K562 (cell line): ENCODE data around the gene SCN1B. TPM values are rescaled to one million over a fixed set of nuclear protein-coding genes. Genes with fewer than 3 reads are reported as not detected.

Source experiments
- ATAC-seq: fragments of 200-7000 bp; cut with Tn5 transposase; 3 replicates; pipeline ENCODE4 v1.9.1; 2020; ENCODE audit warnings: moderate library complexity
- BruUV-seq: library from RNA; stranded (reverse); fragments of 400-500 nt; replicated peaks from 2 replicates; lab custom pipeline; 2021; lab: Mats Ljungman, UMichigan
- CTCF ChIA-PET: fragments of 300-600 bp; formaldehyde crosslinking; extraction: SDS; loops from one replicate; lab custom pipeline; 2021; ENCODE audit warnings: low intra/inter-chr PET ratio; lab: Yijun Ruan, JAX
- POLR2A ChIA-PET: fragments of 300-600, 350-650 bp; sonication (Branson Sonifier 250); formaldehyde crosslinking; extraction: SDS; loops from one replicate; lab custom pipeline; 2021; ENCODE audit warnings: antibody characterized with exemption, inconsistent platforms; lab: Yijun Ruan, JAX
- DNase-seq, 4 experiments: peaks; one replicate each; pipeline versions ENCODE4 v3.0.0 to v3.0.0-alpha.2; 2011 to 2018; ENCODE audit warnings: low spot score in 3 of 4, mixed read lengths in 3 of 4; ENCODE audit errors: extremely low read depth in 1 of 4
- FAIRE-seq: peaks from 2 replicates; lab custom pipeline; 2011; peaks lifted over from hg19 to GRCh38; lab: Jason Lieb, UNC
- H2AFZ ChIP-seq: 2 replicates; pipeline ENCODE4 v1.6.0; 2011; ENCODE audit warnings: low read depth, low read length, control low read depth, inconsistent platforms
- H3K27ac ChIP-seq: fragments of 200-600 bp; 3 replicates; pipeline ENCODE4 v1.8.0; 2011; ENCODE audit warnings: low read depth, mild to moderate bottlenecking, control low read depth, inconsistent platforms, low read length, moderate library complexity, mixed read lengths; ENCODE audit errors: extremely low read depth
- H3K27me3 ChIP-seq, 2 experiments: fragments of 300-600 bp in 1 of 2; 2 replicates in 1 of 2; 3 replicates in 1 of 2; pipeline versions ENCODE4 v1.6.0 to v1.8.0; 2011; ENCODE audit warnings: inconsistent platforms in 2 of 2, low read length in 2 of 2, mild to moderate bottlenecking in 1 of 2, mixed read lengths in 1 of 2, moderate library complexity in 1 of 2; ENCODE audit not compliant: control insufficient read depth in 2 of 2, insufficient read depth in 2 of 2
- H3K36me3 ChIP-seq: fragments of 300-600 bp; 3 replicates; pipeline ENCODE4 v1.8.0; 2011; ENCODE audit warnings: mild to moderate bottlenecking, low read length, inconsistent platforms; ENCODE audit not compliant: control insufficient read depth, insufficient read depth
- H3K4me1 ChIP-seq, 2 experiments: fragments of 200-600 bp in 1 of 2; replicated peaks in 1 of 2; 2 replicates in 1 of 2; 3 replicates in 1 of 2; pipeline versions ENCODE4 v1.5.1 to v1.8.0; 2011; ENCODE audit warnings: inconsistent platforms in 2 of 2, low read length in 2 of 2, mild to moderate bottlenecking in 1 of 2, mixed read lengths in 1 of 2, moderate library complexity in 1 of 2; ENCODE audit not compliant: control insufficient read depth in 2 of 2, insufficient read depth in 2 of 2
- H3K4me2 ChIP-seq: 2 replicates; pipeline ENCODE4 v1.6.1; 2011; ENCODE audit warnings: low read length, control low read depth, inconsistent platforms, mixed read lengths; ENCODE audit not compliant: insufficient read depth
- H3K4me3 ChIP-seq: fragments of 200-600 bp; sonication (generic), shearing (Covaris generic); 2 replicates; pipeline ENCODE4 v1.5.1; 2016; ENCODE audit warnings: control low read depth, inconsistent platforms
- H3K79me2 ChIP-seq: fragments of 200-600 bp; 3 replicates; pipeline ENCODE4 v1.8.0; 2011; ENCODE audit warnings: low read length, inconsistent platforms; ENCODE audit not compliant: control insufficient read depth, insufficient read depth
- H3K9ac ChIP-seq, 2 experiments: 2 replicates each; pipeline versions ENCODE4 v1.6.0 to v1.6.1; 2011; ENCODE audit warnings: low read depth in 2 of 2, low read length in 2 of 2, control low read depth in 1 of 2, inconsistent platforms in 1 of 2, mild to moderate bottlenecking in 1 of 2, mixed read lengths in 1 of 2; ENCODE audit not compliant: insufficient read depth in 1 of 2
- H3K9me1 ChIP-seq: one replicate; pipeline ENCODE4 v1.6.0; 2011; ENCODE audit warnings: inconsistent platforms, mild to moderate bottlenecking, low read length, moderate library complexity; ENCODE audit not compliant: control insufficient read depth, insufficient read depth
- H3K9me3 ChIP-seq: replicated peaks from 2 replicates; pipeline ENCODE4 v1.5.1; 2011; ENCODE audit warnings: low read depth, low read length, inconsistent platforms; ENCODE audit not compliant: control insufficient read depth, insufficient read depth
- H4K20me1 ChIP-seq: replicated peaks from 2 replicates; pipeline ENCODE4 v1.6.1; 2011; ENCODE audit warnings: low read length, inconsistent platforms, mixed read lengths; ENCODE audit not compliant: control insufficient read depth, insufficient read depth
- BRD9 ChIP-seq: fragments of 450-650 bp; IDR thresholded peaks from 2 replicates; pipeline ENCODE4 v1.6.1; 2018; ENCODE audit warnings: low read depth; ENCODE audit not compliant: partially characterized antibody
- CEBPB ChIP-seq: fragments of 450-650 bp; IDR thresholded peaks from 2 replicates; pipeline ENCODE4 v1.6.1; 2016; ENCODE audit warnings: missing genetic modification characterization, missing compliant biosample characterization
- HIVEP1 ChIP-seq: fragments of 250-450 bp; sonication (Bioruptor Pico); IDR thresholded peaks from 2 replicates; pipeline ENCODE4 v1.4.0; 2020; ENCODE audit warnings: mild to moderate bottlenecking
- IFI16 ChIP-seq: fragments of 250-450 bp; sonication (Bioruptor Pico); IDR thresholded peaks from 2 replicates; pipeline ENCODE4 v2.1.2; 2022; ENCODE audit warnings: mild to moderate bottlenecking, inconsistent platforms
- PCBP2 ChIP-seq: fragments of 200-400 bp; formaldehyde crosslinking; IDR thresholded peaks from 2 replicates; pipeline ENCODE4 v1.6.1; 2018; ENCODE audit warnings: low read length, low read depth, mild to moderate bottlenecking, moderate library complexity; ENCODE audit not compliant: poor library complexity, severe bottlenecking
- POLR3A ChIP-seq: IDR thresholded peaks from 2 replicates; pipeline ENCODE4 v1.6.1; 2011; ENCODE audit warnings: borderline replicate concordance, mild to moderate bottlenecking, moderate library complexity; ENCODE audit not compliant: insufficient read length, insufficient read depth; ENCODE audit errors: extremely low read depth
- PRMT5 ChIP-seq: sonication (generic); formaldehyde crosslinking; IDR thresholded peaks from 2 replicates; pipeline ENCODE4 v1.5.0; 2020; ENCODE audit warnings: missing genetic modification reagents
- RBFOX2 ChIP-seq: fragments of 200-400 bp; formaldehyde crosslinking; IDR thresholded peaks from 2 replicates; pipeline ENCODE4 v1.6.1; 2017; ENCODE audit warnings: low read depth, mild to moderate bottlenecking, low read length, moderate library complexity
- RBM22 ChIP-seq: fragments of 200-400 bp; formaldehyde crosslinking; IDR thresholded peaks from 2 replicates; pipeline ENCODE4 v1.6.1; 2018; ENCODE audit warnings: low read length, low read depth; ENCODE audit not compliant: poor library complexity, severe bottlenecking
- TRIM24 ChIP-seq, 2 experiments: fragments of 450-650 bp; IDR thresholded peaks; 2 replicates each; pipeline ENCODE4 v1.6.1; 2016
- ZNF311 ChIP-seq: fragments of 250-450 bp; sonication (Bioruptor Pico); IDR thresholded peaks from 2 replicates; pipeline ENCODE4 v1.4.0; 2020; ENCODE audit warnings: mild to moderate bottlenecking, moderate library complexity
- ZNF444 ChIP-seq: fragments of 250-450 bp; sonication (Bioruptor Pico); IDR thresholded peaks from 2 replicates; pipeline ENCODE4 v1.4.0; 2020; ENCODE audit warnings: mild to moderate bottlenecking, moderate library complexity
- ZNF551 ChIP-seq: fragments of 250-450 bp; sonication (Bioruptor Pico); IDR thresholded peaks from 2 replicates; pipeline ENCODE4 v1.5.0; 2021; ENCODE audit warnings: mild to moderate bottlenecking, moderate library complexity
- ZNF644 ChIP-seq: fragments of 200-800 bp; sonication (Bioruptor generic); IDR thresholded peaks from 2 replicates; pipeline ENCODE4 v1.6.1; 2016; ENCODE audit warnings: low read depth, missing genetic modification characterization, missing compliant biosample characterization
- ZNF717 ChIP-seq: fragments of 250-450 bp; sonication (Bioruptor Pico); IDR thresholded peaks from 2 replicates; pipeline ENCODE4 v1.5.0; 2021
- ZNF780A ChIP-seq: fragments of 250-450 bp; sonication (Bioruptor Pico); IDR thresholded peaks from 2 replicates; pipeline ENCODE4 v1.5.0; 2021; ENCODE audit warnings: mild to moderate bottlenecking
- WGBS: fragments of 100-300 bp; shearing (Covaris generic); methylation state at CpG from one replicate; pipeline ENCODE4 v1.1.6; 2016; ENCODE audit warnings: low coverage, mixed read lengths; ENCODE audit not compliant: insufficient coverage; ENCODE audit errors: missing lambda C conversion rate; 5-methylcytosine and 5-hydroxymethylcytosine counted together
- in situ Hi-C: fragments of 300-500 bp; cut with MboI; formaldehyde crosslinking; loops from 4 replicates; pipeline ENCODE4 v1.15.0; 2018; ENCODE audit warnings: inconsistent platforms, mixed read lengths
- intact Hi-C: fragments of 100-400 bp; cut with micrococcal nuclease; formaldehyde crosslinking; loops from 2 replicates; pipeline ENCODE4 v1.14.2; 2022
- polyA plus RNA-seq, 8 experiments: library from polyadenylated mRNA; depleted of rRNA in 4 of 8; stranded (reverse) in 5 of 8; unstranded in 3 of 8; fragments of >200 nt; fragmentation: Nextera tagmentation in 2 of 8; fragmentation: Illumina TruSeq in 1 of 8; extraction: Ambion mirVana in 2 of 8; extraction: Trizol in 1 of 8; gene quantifications; 2 replicates each; pipeline versions ENCODE4 v1.2.1 to v1.2.3, GENCODE V29; 2011 to 2014; ENCODE audit warnings: inconsistent platforms in 1 of 8, missing spikeins in 1 of 8
- total RNA-seq, 7 experiments: library from RNA; depleted of rRNA in 6 of 7; stranded (reverse); fragments of >200 nt in 6 of 7; fragmentation: Illumina TruSeq in 2 of 7; extraction: Trizol in 2 of 7; gene quantifications; 2 replicates each; pipeline versions ENCODE4 v1.2.1 to v1.2.3, GENCODE V29; 2011 to 2021; ENCODE audit warnings: low replicate concordance in 1 of 7
- TF ChIP-seq, protein P1 (sequence below): fragments of 250-450 bp; sonication (Bioruptor Pico); IDR thresholded peaks from 2 replicates; pipeline ENCODE4 v1.8.0; 2021; ENCODE audit warnings: moderate library complexity, mild to moderate bottlenecking, inconsistent platforms
- TF ChIP-seq, protein P2 (sequence below): fragments of 450-650 bp; formaldehyde crosslinking; IDR thresholded peaks from 2 replicates; pipeline ENCODE4 v1.4.0; 2020; ENCODE audit warnings: mild to moderate bottlenecking, moderate library complexity
- TF ChIP-seq, protein P3 (sequence below): fragments of 450-650 bp; IDR thresholded peaks from 2 replicates; pipeline ENCODE4 v1.6.1; 2016; ENCODE audit warnings: borderline replicate concordance

SCN1B gene
- total and polyA plus RNA-seq, 9 of the 15 experiments (the other 6 are each of a cell fraction or from before 2014, with no cell fraction given): 0.03 to 2.5 (median 0.91) TPM

GRCh38 chr19:35004517-35005255 is 25.6 kb upstream of the SCN1B start:
- Histone ChIP-seq H3K9me1 (no peaks in the 10 kb centered on the region), H3K4me2 (no peak overlapping the region), H3K79me2 (peaks cover 68% of the 10 kb centered on the region), H3K4me1 (peaks cover 19 to 45% of the 10 kb centered on the region in 2 experiments), H3K36me3 (peaks cover 58% of the 10 kb centered on the region; the same call in 2 of the 3 replicates), H2AFZ (no peak overlapping the region), H4K20me1 (peaks cover 6% of the 10 kb centered on the region), H3K27ac (no peak overlapping the region), H3K4me3 (no peak overlapping the region), H3K9ac (peak overlapping the region in 1 of 2 experiments; percentile 61; a peak in 2 of 4 replicates), H3K9me3 (no peaks in the 10 kb centered on the region), H3K27me3 (no peaks in the 10 kb centered on the region)
- ChIA-PET CTCF (no interaction called here), POLR2A (no interaction called here)
- TF ChIP-seq IFI16 (CRISPR knock-in tag): no peak
- TF ChIP-seq ZNF444 (CRISPR knock-in tag): no peak
- TF ChIP-seq HIVEP1 (CRISPR knock-in tag): no peak
- TF ChIP-seq ZNF780A (CRISPR knock-in tag): no peak
- TF ChIP-seq BRD9: no peak
- TF ChIP-seq, protein P1, sequence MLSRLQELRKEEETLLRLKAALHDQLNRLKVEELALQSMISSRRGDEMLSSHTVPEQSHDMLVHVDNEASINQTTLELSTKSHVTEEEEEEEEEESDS (CRISPR knock-in tag): no peak
- TF ChIP-seq CEBPB (tag): no peak
- TF ChIP-seq TRIM24 (IDR thresholded peaks at IDR 0.05): no peak
- TF ChIP-seq RBM22: no peak
- TF ChIP-seq ZNF311 (CRISPR knock-in tag): no peak
- TF ChIP-seq POLR3A: no peak
- no peak for TF ChIP-seq ZNF551 (CRISPR knock-in tag)
- no peak for TF ChIP-seq PCBP2
- TF ChIP-seq ZNF717: no peak
- TF ChIP-seq, protein P2, sequence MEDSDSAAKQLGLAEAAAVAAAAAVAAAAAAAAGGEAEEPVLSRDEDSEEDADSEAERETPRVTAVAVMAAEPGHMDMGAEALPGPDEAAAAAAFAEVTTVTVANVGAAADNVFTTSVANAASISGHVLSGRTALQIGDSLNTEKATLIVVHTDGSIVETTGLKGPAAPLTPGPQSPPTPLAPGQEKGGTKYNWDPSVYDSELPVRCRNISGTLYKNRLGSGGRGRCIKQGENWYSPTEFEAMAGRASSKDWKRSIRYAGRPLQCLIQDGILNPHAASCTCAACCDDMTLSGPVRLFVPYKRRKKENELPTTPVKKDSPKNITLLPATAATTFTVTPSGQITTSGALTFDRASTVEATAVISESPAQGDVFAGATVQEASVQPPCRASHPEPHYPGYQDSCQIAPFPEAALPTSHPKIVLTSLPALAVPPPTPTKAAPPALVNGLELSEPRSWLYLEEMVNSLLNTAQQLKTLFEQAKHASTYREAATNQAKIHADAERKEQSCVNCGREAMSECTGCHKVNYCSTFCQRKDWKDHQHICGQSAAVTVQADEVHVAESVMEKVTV (CRISPR knock-in tag): no peak
- TF ChIP-seq PRMT5: no peak
- no peak; the same call in 1 of the 2 replicates for TF ChIP-seq RBFOX2
- TF ChIP-seq, protein P3, sequence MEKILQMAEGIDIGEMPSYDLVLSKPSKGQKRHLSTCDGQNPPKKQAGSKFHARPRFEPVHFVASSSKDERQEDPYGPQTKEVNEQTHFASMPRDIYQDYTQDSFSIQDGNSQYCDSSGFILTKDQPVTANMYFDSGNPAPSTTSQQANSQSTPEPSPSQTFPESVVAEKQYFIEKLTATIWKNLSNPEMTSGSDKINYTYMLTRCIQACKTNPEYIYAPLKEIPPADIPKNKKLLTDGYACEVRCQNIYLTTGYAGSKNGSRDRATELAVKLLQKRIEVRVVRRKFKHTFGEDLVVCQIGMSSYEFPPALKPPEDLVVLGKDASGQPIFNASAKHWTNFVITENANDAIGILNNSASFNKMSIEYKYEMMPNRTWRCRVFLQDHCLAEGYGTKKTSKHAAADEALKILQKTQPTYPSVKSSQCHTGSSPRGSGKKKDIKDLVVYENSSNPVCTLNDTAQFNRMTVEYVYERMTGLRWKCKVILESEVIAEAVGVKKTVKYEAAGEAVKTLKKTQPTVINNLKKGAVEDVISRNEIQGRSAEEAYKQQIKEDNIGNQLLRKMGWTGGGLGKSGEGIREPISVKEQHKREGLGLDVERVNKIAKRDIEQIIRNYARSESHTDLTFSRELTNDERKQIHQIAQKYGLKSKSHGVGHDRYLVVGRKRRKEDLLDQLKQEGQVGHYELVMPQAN: no peak
- no peak for TF ChIP-seq ZNF644 (tag)
- intact Hi-C loops: no loop called here
- no peak for FAIRE-seq
- 94% methylated on average over 17 of the region's 18 CpGs for WGBS
- ATAC-seq: no peak
- DNase-seq: no peak
- no TSS peak for BruUV-seq
- in situ Hi-C loops: no loop called here
